Stimulated activated CD4-positive, alpha-beta T cell treated with anti-CD3 and anti-CD28 coated beads, Interleukin-12 subunit alpha, Interleukin-12 subunit beta, amount 100 ng/mL, for 48 hours (primary cell): Measurements from ENCODE around the gene FLT3LG.
"Not testable (repeated sequence)": the region's sequence is repeated elsewhere in the genome, so short reads cannot be mapped to it uniquely, and the experiment has no call there.

Experiments
- DNase-seq, 3 donors: peaks; one replicate each; pipeline ENCODE4 v3.0.0-alpha.2; 2020; ENCODE audit warnings: low read depth in 2 of 3, low spot score in 1 of 3

Gene FLT3LG

GRCh38 chr19:49440439-49441209 lies 33.4 kb upstream of the FLT3LG start:
- no peak for DNase-seq

- DNase-seq, result peak in 1 of 3 donors; percentile 46
Observed at GRCh38 chr19:49441210-49441959, 32.6 kb upstream of the FLT3LG start, which contains the start of gene SLC17A7. SLC17A7 (minus strand) TSS chr19:49441527; CDS start chr19:49441379, 148 bp downstream.

- no peak for DNase-seq
Observed at GRCh38 chr19:49441960-49442350, 32.1 kb upstream of the FLT3LG start.

- DNase-seq, result no peak
Observed at GRCh38 chr19:49442354-49442753, 31.7 kb upstream of the FLT3LG start.

- peak; percentile 50 to 69 (median 59) for DNase-seq
Observed at GRCh38 chr19:49442771-49443365, 31.1 kb upstream of the FLT3LG start.

- DNase-seq, result peak; percentile 85 to 90 (median 90)
Observed at GRCh38 chr19:49443366-49444099, 30.5 kb upstream of the FLT3LG start.

GRCh38 chr19:49444100-49444700 lies 29.8 kb upstream of the FLT3LG start:
- not testable (repeated sequence) for DNase-seq

- DNase-seq, result no peak
Observed at GRCh38 chr19:49445997-49446396, 28.0 kb upstream of the FLT3LG start.

GRCh38 chr19:49447485-49448431 lies 26.3 kb upstream of the FLT3LG start:
- no peak for DNase-seq

GRCh38 chr19:49448432-49448786 lies 25.6 kb upstream of the FLT3LG start:
- DNase-seq, result no peak

GRCh38 chr19:49450405-49450804 lies 23.6 kb upstream of the FLT3LG start:
- no peak for DNase-seq

GRCh38 chr19:49451430-49452181 lies 22.4 kb upstream of the FLT3LG start, which contains the start of gene PIH1D1:
PIH1D1 (minus strand) TSS chr19:49451814; CDS start chr19:49451574, 240 bp downstream.
- peak; percentile 91 to 97 (median 94) for DNase-seq

GRCh38 chr19:49453013-49453756 lies 20.8 kb upstream of the FLT3LG start, which contains the start of gene ALDH16A1:
ALDH16A1 (plus strand) TSS chr19:49453225; CDS start chr19:49453332, 107 bp downstream.
- DNase-seq, result peak; percentile 95 to 97 (median 97)

- DNase-seq, result no peak
Observed at GRCh38 chr19:49453757-49454240, 20.2 kb upstream of the FLT3LG start.

- no peak for DNase-seq
Observed at GRCh38 chr19:49455773-49456172, 18.2 kb upstream of the FLT3LG start.

GRCh38 chr19:49456326-49456725 lies 17.7 kb upstream of the FLT3LG start:
- no peak for DNase-seq

GRCh38 chr19:49458567-49458903 lies 15.5 kb upstream of the FLT3LG start:
- no peak for DNase-seq

- no peak for DNase-seq
Observed at GRCh38 chr19:49459388-49459787, 14.6 kb upstream of the FLT3LG start.
